Limb (tissue), 2 donors: ENCODE measurements around the gene CFAP92.

Source experiments
- DNase-seq, 2 donors: peaks; one replicate each; pipeline ENCODE4 v3.0.0-alpha.2; 2016; ENCODE audit errors: extremely low spot score in 2 of 2

CFAP92 gene, protein sequence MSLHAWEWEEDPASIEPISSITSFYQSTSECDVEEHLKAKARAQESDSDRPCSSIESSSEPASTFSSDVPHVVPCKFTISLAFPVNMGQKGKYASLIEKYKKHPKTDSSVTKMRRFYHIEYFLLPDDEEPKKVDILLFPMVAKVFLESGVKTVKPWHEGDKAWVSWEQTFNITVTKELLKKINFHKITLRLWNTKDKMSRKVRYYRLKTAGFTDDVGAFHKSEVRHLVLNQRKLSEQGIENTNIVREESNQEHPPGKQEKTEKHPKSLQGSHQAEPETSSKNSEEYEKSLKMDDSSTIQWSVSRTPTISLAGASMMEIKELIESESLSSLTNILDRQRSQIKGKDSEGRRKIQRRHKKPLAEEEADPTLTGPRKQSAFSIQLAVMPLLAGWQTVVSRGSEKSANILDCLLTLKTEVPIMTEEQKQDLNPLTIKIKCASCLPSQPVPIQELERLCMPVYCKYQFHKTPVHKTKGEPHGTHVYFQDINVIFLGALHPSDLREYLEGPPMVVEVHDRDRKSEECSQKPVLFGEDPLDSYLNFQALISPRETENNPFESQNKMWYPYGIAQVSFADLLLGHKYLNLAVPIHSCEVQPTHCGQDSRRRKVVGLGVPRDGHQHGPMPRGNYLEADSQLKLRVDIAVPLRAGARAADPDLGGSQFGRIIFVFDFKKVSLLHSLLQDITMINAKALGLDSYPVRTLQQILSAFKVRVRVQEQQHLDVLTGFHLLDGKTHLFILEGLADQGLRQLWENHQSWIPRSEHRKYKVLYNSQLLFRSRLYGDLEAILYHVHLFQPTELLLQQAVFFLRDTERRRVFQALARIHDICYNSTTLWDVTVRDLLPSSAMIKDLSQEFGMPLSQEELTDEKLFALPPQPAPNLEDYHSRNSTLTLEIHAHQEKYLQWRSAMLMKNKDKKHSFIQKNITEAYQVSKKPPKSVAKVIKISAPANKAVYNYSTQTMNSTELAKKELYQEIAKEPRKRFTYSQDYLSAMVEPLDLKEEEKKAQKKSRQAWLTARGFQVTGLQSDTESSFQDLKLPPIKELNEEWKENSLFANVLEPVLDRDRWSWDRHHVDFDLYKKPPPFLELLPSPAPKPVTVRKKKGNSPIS

GRCh38 chr3:128993461-128994172, at the start of gene CFAP92:
Gene CFAP92, minus strand, starts transcription at chr3:128994076. Its CDS starts 772 bp downstream, at chr3:128993304.
- peak; percentile 86 to 93 for DNase-seq

GRCh38 chr3:129040579-129041300, 46.9 kb upstream of the CFAP92 start:
- DNase-seq: no peak

- DNase-seq: no peak
Measured at GRCh38 chr3:129040039-129040336, 46.1 kb upstream of the CFAP92 start.

- DNase-seq: peak; percentile 21 to 71
Measured at GRCh38 chr3:129039271-129040038, 45.6 kb upstream of the CFAP92 start.

DNA sequence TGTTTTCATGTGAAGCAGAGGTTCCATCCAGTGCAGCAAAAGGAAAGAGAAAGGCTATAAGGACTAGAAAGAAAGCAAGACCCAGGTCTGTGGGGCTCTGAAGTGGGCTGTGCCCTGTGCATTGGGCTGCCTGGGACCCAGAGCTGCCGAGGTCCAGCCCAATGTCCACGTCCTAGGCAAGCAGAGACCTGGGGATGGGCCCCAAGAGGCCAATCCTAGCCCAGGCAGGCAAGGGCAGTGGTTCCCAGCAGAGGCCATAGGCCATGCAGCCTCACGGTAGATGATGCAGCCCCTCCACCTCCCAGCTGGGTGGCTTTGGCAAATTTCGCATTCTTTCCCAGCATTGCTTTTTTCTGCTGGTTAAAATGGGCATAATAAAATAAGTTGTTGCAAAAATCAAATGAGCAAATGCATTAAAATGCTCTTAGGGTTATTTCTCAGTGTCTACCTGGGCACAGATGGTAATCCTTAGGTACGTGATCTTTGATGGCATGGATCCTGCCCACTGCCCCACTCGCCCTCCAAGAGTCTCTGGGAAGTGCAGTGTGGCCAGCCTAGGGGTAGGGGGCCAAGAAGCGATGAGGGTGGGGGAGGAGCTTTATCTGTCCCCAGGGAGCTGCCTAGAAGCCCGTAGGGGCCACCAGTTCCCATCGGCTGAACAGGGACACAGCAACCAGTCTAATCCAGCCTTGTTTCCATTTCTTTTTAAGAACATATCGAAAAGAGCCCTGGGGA, 44.4 kb upstream of the CFAP92 start:
- DNase-seq: no peak

GRCh38 chr3:129037093-129037419, 43.2 kb upstream of the CFAP92 start:
- DNase-seq: no peak

- DNase-seq: no peak
Measured at GRCh38 chr3:129036222-129037092, 42.6 kb upstream of the CFAP92 start.

DNA sequence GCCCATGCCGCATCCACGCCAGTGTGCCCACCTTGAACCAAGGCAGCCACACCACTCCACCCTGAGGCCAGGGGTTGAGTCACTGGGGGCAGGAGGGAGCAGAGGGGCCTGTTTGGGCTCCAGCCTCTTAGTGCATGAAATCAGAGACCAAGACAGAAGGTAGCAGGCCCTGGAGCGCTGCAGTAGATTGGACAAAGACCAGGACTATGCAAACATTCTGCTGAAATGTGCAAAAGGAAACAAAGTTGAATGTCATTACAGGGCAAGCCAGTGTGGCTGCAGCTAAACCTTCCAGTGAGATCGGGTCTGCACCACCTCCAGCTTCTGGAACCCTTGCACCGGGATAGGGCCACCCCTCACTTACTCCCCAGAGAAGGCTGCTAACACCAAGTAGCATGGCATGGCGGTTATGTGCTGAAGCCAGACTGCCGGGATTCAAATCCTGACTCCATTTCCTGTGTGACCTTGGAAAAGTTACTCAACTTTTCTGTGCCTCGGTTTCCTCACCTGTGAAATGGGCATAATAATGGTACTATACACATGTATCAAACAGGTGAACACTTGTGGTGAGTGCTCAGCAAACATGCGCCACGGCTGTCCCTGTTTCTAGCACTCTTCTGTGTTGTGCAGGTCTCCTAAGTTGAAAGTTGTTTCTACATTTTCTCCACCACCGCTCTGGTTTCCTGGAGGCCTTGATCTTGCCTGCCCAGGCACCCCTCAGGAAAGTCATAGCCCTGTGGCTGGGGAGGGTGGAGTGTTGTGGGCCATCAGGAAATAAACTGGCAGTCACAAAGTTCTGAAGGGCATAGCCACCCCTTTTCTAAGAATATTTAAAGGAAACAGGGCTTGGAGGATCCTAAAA, 41.7 kb upstream of the CFAP92 start:
- no peak for DNase-seq

- peak in 1 of 2 donors; percentile 30 for DNase-seq
Measured at GRCh38 chr3:129034642-129035041, 40.8 kb upstream of the CFAP92 start.

DNA sequence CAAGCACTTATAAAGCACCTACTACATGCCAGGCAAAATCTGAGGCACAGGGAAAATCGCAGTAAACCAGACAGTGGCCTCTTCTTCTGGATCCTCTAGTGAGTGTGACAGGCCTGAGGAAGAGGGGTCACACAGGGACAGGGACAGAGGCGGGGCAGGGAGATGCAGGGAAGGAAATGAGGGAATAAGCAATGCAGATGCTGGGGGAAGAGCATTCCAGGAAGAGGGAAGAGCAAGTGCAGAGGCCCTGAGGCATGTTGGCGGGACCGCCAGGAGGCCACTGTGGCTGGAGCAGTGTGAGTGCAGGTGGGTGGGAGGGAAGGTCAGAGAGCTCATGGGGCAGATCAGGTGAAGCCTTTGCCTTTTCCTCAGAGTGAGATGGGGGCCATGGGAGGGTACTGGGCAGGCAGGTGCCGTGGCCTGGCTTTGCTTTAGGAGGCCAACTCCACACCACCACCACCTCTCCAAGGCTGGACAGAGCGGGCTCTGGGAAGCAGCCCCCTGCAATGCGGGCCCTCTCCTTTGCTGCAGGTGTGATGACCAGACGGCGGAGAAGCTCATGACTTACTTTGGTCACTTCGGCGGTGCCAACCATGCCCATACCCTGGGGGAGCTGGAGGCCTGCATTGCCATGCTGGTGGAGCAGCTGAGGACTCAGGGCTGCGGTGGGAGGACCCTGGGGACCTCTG, 39.9 kb upstream of the CFAP92 start:
- DNase-seq: no peak

DNA sequence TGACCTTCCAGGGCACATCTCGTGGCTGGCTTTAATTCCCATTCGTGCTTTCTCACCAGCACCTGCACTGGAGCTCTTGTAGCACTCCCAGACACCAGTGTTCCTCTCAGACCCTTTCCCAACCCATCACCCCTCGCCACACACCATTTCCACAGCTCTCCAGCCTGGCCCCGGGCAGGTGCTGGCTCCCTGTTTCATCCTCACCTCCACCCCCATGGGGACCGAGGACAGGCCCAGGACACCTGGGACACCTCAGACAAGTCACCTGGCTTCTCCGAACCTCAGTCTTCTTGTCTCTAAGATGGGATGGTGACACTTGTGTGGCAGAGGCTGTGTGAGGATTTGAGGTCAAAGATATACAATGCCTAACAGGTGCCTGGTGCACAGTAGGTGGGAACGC, 39.3 kb upstream of the CFAP92 start:
- no peak for DNase-seq

DNA sequence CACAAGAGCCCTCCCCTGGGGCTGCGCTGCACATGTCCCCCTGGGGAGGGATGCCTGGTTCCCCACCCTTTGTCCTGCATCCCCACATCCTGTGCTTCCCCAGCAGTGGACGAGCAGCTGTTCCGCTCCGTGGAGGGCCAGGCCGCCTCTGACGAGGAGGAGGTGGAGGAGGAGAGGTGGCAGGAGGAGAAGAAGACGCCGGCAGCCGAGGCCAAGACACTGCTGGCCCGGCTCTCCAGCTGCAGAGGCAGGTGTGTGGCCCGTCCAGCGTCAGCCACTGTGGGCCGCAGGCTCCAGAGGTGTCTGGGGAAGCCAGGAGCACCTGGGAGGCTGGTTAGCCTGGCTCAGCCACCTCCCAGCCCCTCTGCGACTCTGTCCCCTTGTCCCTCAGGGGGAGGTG, 38.8 kb upstream of the CFAP92 start:
- DNase-seq: no peak

DNA sequence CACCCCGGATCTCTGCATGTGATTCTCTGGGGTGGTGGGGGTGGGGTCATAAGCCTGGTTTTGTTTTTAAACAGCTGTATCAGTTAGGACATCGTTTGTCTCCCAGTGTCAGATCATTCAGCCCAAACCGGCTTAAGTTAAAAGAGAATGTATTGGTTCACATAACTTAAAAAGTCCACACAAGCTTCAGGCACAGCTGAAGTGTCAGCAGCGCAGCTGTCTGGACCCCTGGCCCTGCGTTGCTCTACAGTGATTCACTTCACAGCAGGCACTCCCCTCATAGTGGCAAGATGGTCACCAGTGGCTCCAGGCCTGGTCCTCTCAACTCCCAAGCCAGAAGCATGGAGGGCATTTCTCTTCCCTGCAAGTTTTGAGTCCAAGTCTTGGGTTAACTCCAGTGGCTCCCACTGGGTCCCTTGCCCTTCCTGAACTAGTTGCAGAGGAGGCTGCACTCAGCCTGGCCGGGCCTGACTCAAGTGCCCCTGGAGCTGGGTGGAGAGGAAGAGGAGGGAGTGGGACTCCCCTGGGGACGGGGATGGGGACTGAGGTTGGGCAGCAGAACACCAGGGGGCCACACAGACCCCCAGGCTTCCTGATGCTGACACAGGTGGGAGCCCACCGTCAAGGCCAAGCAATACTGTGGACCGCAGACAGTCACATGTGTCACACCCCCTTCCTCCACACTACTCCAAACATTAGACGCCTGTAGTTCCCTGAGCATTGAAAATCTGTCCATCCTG, 37.8 kb upstream of the CFAP92 start:
- DNase-seq: no peak

GRCh38 chr3:129030611-129031010, 36.7 kb upstream of the CFAP92 start:
- DNase-seq: no peak

- DNase-seq: no peak
Measured at GRCh38 chr3:129028866-129029265, 35.0 kb upstream of the CFAP92 start.

GRCh38 chr3:129027544-129027880, 33.6 kb upstream of the CFAP92 start:
- no peak for DNase-seq
